RPMI8226 (cell line): ENCODE results near the gene IDH3A.

Source experiments
- DNase-seq: peaks from one replicate; pipeline ENCODE4 v3.0.0-alpha.2; 2015

Gene IDH3A

GRCh38 chr15:78168608-78169007 lies 19.4 kb downstream of the IDH3A start:
- DNase-seq = no peak

GRCh38 chr15:78170848-78171773 lies 21.9 kb downstream of the IDH3A start:
- no peak for DNase-seq

- DNase-seq = no peak
Measured at GRCh38 chr15:78171864-78172472, 22.8 kb downstream of the IDH3A start.

GRCh38 chr15:78174401-78174800 lies 25.2 kb downstream of the IDH3A start:
- no peak for DNase-seq

- peak; percentile 16 for DNase-seq
Measured at GRCh38 chr15:78175330-78175729, 26.2 kb downstream of the IDH3A start.

GRCh38 chr15:78177447-78177873 lies 28.3 kb downstream of the IDH3A start:
- peak; percentile 46 for DNase-seq

- DNase-seq = no peak
Measured at GRCh38 chr15:78178064-78178463, 28.9 kb downstream of the IDH3A start.

GRCh38 chr15:78179286-78179840 lies 30.2 kb downstream of the IDH3A start:
- no peak for DNase-seq

- no peak for DNase-seq
Measured at GRCh38 chr15:78179906-78180305, 30.7 kb downstream of the IDH3A start.

GRCh38 chr15:78182336-78182700 lies 33.2 kb downstream of the IDH3A start:
- no peak for DNase-seq

GRCh38 chr15:78182821-78183220 lies 33.7 kb downstream of the IDH3A start:
- DNase-seq = no peak

GRCh38 chr15:78192826-78193594 lies 43.8 kb downstream of the IDH3A start:
- DNase-seq = no peak

- no peak for DNase-seq
Measured at GRCh38 chr15:78193731-78194567, 44.8 kb downstream of the IDH3A start.

- DNase-seq = peak; percentile 23
Measured at GRCh38 chr15:78194568-78194925, 45.4 kb downstream of the IDH3A start.

- peak; percentile 48 for DNase-seq
Measured at GRCh38 chr15:78195735-78196201, 46.6 kb downstream of the IDH3A start.

- DNase-seq = no peak
Measured at GRCh38 chr15:78197632-78198031, 48.5 kb downstream of the IDH3A start.

GRCh38 chr15:78200276-78200930 lies 51.2 kb downstream of the IDH3A start:
- DNase-seq = no peak

- no peak for DNase-seq
Measured at GRCh38 chr15:78201281-78202190, 52.4 kb downstream of the IDH3A start.

- no peak for DNase-seq
Measured at GRCh38 chr15:78203346-78204225, 54.4 kb downstream of the IDH3A start.
